RWPE2 (cell line): ENCODE measurements around the gene ARCN1.
A peak's percentile ranks its signal among the peaks of the same experiment; 100 is the strongest.

Source experiments
- ATAC-seq: fragments of 200-7000 bp; cut with Tn5 transposase; 3 replicates; pipeline ENCODE4 v1.9.1; 2021; ENCODE audit warnings: low read depth
- DNase-seq: peaks from one replicate; pipeline ENCODE4 v3.0.0-alpha.2; 2020; ENCODE audit warnings: low spot score
- H3K27ac ChIP-seq: fragments of 450-650 bp; 2 replicates; pipeline ENCODE4 v1.5.1; 2017; ENCODE audit warnings: mild to moderate bottlenecking; ENCODE audit not compliant: poor library complexity, severe bottlenecking
- H3K27me3 ChIP-seq: fragments of 250-450 bp; sonication (Bioruptor Pico); 2 replicates; pipeline ENCODE4 v1.5.1; 2021; ENCODE audit warnings: mild to moderate bottlenecking, moderate library complexity; ENCODE audit not compliant: insufficient read depth, poor library complexity, severe bottlenecking
- H3K36me3 ChIP-seq: fragments of 250-450 bp; sonication (Bioruptor Pico); 2 replicates; pipeline ENCODE4 v1.5.1; 2020; ENCODE audit warnings: low read depth, mild to moderate bottlenecking, moderate library complexity
- H3K4me1 ChIP-seq: fragments of 250-450 bp; sonication (Bioruptor Pico); 2 replicates; pipeline ENCODE4 v1.5.1; 2021; ENCODE audit warnings: mild to moderate bottlenecking, moderate library complexity; ENCODE audit not compliant: insufficient read depth, poor library complexity, severe bottlenecking
- H3K4me3 ChIP-seq: fragments of 250-450 bp; sonication (Bioruptor Pico); 2 replicates; pipeline ENCODE4 v1.5.1; 2021; ENCODE audit warnings: mild to moderate bottlenecking, moderate library complexity; ENCODE audit not compliant: severe bottlenecking
- H3K9me3 ChIP-seq: fragments of 250-450 bp; sonication (Bioruptor Pico); 2 replicates; pipeline ENCODE4 v1.5.1; 2021; ENCODE audit warnings: mild to moderate bottlenecking, moderate library complexity; ENCODE audit not compliant: severe bottlenecking
- CTCF ChIP-seq: fragments of 450-650 bp; IDR thresholded peaks from one replicate; pipeline ENCODE4 v1.5.1; 2017; ENCODE audit warnings: mild to moderate bottlenecking, moderate library complexity; ENCODE audit not compliant: poor library complexity, severe bottlenecking

ARCN1 gene

DNA sequence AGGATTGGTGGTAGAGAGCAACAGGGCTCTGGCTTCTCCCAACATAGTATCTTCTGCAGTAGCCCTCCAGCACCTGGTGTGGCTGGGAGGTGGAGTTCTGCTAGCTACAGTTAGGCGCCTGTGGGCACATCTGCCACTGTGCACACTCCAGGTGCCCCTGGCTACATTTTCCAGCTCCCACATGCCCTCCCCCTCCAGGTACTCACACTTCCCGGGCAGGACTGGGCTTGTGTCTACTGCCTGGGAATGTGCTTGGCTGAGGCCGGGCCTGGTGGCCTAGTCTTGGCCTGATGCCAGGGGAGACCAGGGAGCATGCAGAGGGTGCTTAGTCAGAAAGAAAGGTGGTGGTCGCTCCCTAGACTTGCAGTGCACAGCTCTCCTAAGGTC, 51.1 kb downstream of the ARCN1 start:
- Histone ChIP-seq H3K4me1 (peaks cover 51% of the 10 kb centered on the region), H3K9me3 (no peaks in the 10 kb centered on the region), H3K27ac (peak overlapping the region; percentile 99), H3K36me3 (peaks cover 40% of the 10 kb centered on the region), H3K4me3 (peak overlapping the region; percentile 66), H3K27me3 (no peaks in the 10 kb centered on the region)
- ATAC-seq (peak; percentile 57), DNase-seq (peak; percentile 98)
- no peak for TF ChIP-seq CTCF

GRCh38 chr11:118625036-118625690, 53.0 kb downstream of the ARCN1 start:
- no peak for TF ChIP-seq CTCF
- Histone ChIP-seq H3K36me3 (peaks cover 53% of the 10 kb centered on the region), H3K9me3 (no peaks in the 10 kb centered on the region), H3K4me1 (peaks cover 37% of the 10 kb centered on the region), H3K27me3 (no peaks in the 10 kb centered on the region), H3K4me3 (no peak overlapping the region), H3K27ac (peak overlapping the region; percentile 99)
- ATAC-seq (no peak), DNase-seq (no peak)

- Histone ChIP-seq H3K9me3 (no peaks in the 10 kb centered on the region), H3K4me3 (no peak overlapping the region), H3K4me1 (peaks cover 29% of the 10 kb centered on the region), H3K27ac (peak overlapping the region; percentile 99), H3K27me3 (no peaks in the 10 kb centered on the region), H3K36me3 (peaks cover 57% of the 10 kb centered on the region)
- ATAC-seq (no peak), DNase-seq (no peak)
- no peak for TF ChIP-seq CTCF
Observed at GRCh38 chr11:118625976-118626375, 53.8 kb downstream of the ARCN1 start.

- Histone ChIP-seq H3K27ac (no peak overlapping the region), H3K4me1 (peaks cover 26% of the 10 kb centered on the region), H3K36me3 (peaks cover 72% of the 10 kb centered on the region), H3K4me3 (no peak overlapping the region), H3K9me3 (no peaks in the 10 kb centered on the region), H3K27me3 (no peaks in the 10 kb centered on the region)
- no peak for TF ChIP-seq CTCF
- ATAC-seq = no peak
- no peak for DNase-seq
Observed at GRCh38 chr11:118627566-118627965, 55.4 kb downstream of the ARCN1 start.

- Histone ChIP-seq H3K27me3 (no peaks in the 10 kb centered on the region), H3K36me3 (peaks cover 75% of the 10 kb centered on the region), H3K27ac (no peak overlapping the region), H3K4me1 (peaks cover 23% of the 10 kb centered on the region), H3K4me3 (no peak overlapping the region), H3K9me3 (no peaks in the 10 kb centered on the region)
- DNase-seq (no peak), ATAC-seq (no peak)
- TF ChIP-seq CTCF = no peak
Observed at GRCh38 chr11:118628031-118628430, 55.8 kb downstream of the ARCN1 start.
